A673 (cell line): ENCODE measurements around the gene NT5DC2. TPM values are rescaled to one million over a fixed set of nuclear protein-coding genes. Genes with fewer than 3 reads are reported as not detected.
A peak's percentile ranks its signal among the peaks of the same experiment; 100 is the strongest.

ENCODE experiments used
- Bru-seq: library from RNA; stranded (reverse); fragments of 400-500 nt; gene quantifications from one replicate; lab custom pipeline; 2021; lab: Mats Ljungman, UMichigan
- BruChase-seq, 2 experiments: library from RNA; stranded (reverse); fragments of 400-500 nt; gene quantifications; one replicate each; lab custom pipeline; 2021; lab: Mats Ljungman, UMichigan
- BruUV-seq: library from RNA; stranded (reverse); fragments of 400-500 nt; replicated peaks from 2 replicates; lab custom pipeline; 2021; lab: Mats Ljungman, UMichigan
- CTCF ChIA-PET: fragments of 300-600 bp; sonication (Branson Sonifier 250); formaldehyde crosslinking; loops from one replicate; lab custom pipeline; 2022; ENCODE audit warnings: antibody characterized with exemption; lab: Charles Lee
- POLR2A ChIA-PET: fragments of 300-600 bp; sonication (Branson Sonifier 250); formaldehyde crosslinking; loops from one replicate; lab custom pipeline; 2022; ENCODE audit warnings: antibody characterized with exemption; ENCODE audit not compliant: low non-redundant PET; lab: Charles Lee
- DNase-seq: peaks from one replicate; pipeline ENCODE4 v3.0.0-alpha.2; 2015; ENCODE audit warnings: low spot score
- H3K27ac ChIP-seq: fragments of 200-600 bp; sonication (generic); 2 replicates; pipeline ENCODE4 v1.5.1; 2016; ENCODE audit warnings: mixed run types, low read depth, mild to moderate bottlenecking, mixed read lengths, antibody characterized with exemption, low read length; ENCODE audit not compliant: poor library complexity, severe bottlenecking
- H3K27me3 ChIP-seq: fragments of 200-600 bp; sonication (generic); replicated peaks from 2 replicates; pipeline ENCODE4 v1.6.1; 2017; ENCODE audit warnings: mixed run types, low read depth, mild to moderate bottlenecking, mixed read lengths, antibody characterized with exemption, low read length; ENCODE audit not compliant: insufficient read depth, poor library complexity
- H3K36me3 ChIP-seq: fragments of 200-600 bp; sonication (generic); 2 replicates; pipeline ENCODE4 v1.6.1; 2016; ENCODE audit warnings: mixed run types, mild to moderate bottlenecking, mixed read lengths, antibody characterized with exemption, low read length; ENCODE audit not compliant: insufficient read depth, poor library complexity, severe bottlenecking
- H3K4me1 ChIP-seq: fragments of 200-600 bp; sonication (generic); 2 replicates; pipeline ENCODE4 v1.6.1; 2017; ENCODE audit warnings: mixed run types, mild to moderate bottlenecking, mixed read lengths, antibody characterized with exemption, low read length; ENCODE audit not compliant: insufficient read depth, poor library complexity, severe bottlenecking
- H3K4me3 ChIP-seq: fragments of 200-600 bp; sonication (generic); 2 replicates; pipeline ENCODE4 v1.5.1; 2016; ENCODE audit warnings: low read depth, mixed run types, mild to moderate bottlenecking, mixed read lengths, low read length; ENCODE audit not compliant: poor library complexity, severe bottlenecking
- H3K9me3 ChIP-seq: fragments of 200-600 bp; sonication (generic); 2 replicates; pipeline ENCODE4 v1.6.1; 2016; ENCODE audit warnings: mixed run types, low read depth, mild to moderate bottlenecking, mixed read lengths, antibody characterized with exemption, low read length; ENCODE audit not compliant: poor library complexity, severe bottlenecking
- EZH2 ChIP-seq: fragments of 200-600 bp; sonication (generic); IDR thresholded peaks from 2 replicates; pipeline ENCODE4 v1.6.1; 2017; ENCODE audit warnings: borderline replicate concordance, low read depth, mild to moderate bottlenecking, mixed read lengths, antibody characterized with exemption, low read length; ENCODE audit not compliant: poor library complexity, severe bottlenecking
- intact Hi-C: fragments of 100-400 bp; cut with micrococcal nuclease; formaldehyde crosslinking; loops from one replicate; pipeline ENCODE4 v1.10.0; 2022; ENCODE audit not compliant: unreplicated experiment
- long read RNA-seq: library from polyadenylated mRNA; stranded (forward); transcript quantifications from one replicate; pipeline ENCODE4 v2.0.0, GENCODE V29; 2022
- total RNA-seq: library from RNA; stranded (reverse); gene quantifications from 2 replicates; pipeline ENCODE4 v1.2.3, GENCODE V29; 2021
- TF ChIP-seq, protein P1 (sequence below): fragments of 300-800, 200-600 bp; sonication (generic); conservative IDR thresholded peaks from 2 replicates; pipeline ENCODE4 v1.5.1; 2017; ENCODE audit warnings: low read depth, mild to moderate bottlenecking, antibody characterized with exemption, low read length, moderate library complexity, mixed read lengths

NT5DC2 gene
- total RNA-seq, result 108 and 147 TPM in 2 replicates
- Bru-seq, nascent RNA, result percentile 50 among the genes with signal in this experiment
- BruChase-seq, experiment 1, labeled RNA remaining after a 2-hour chase, result percentile 62 among the genes with signal in this experiment
- percentile 60 among the genes with signal in this experiment for BruChase-seq, experiment 2, labeled RNA remaining after a 6-hour chase
- long read RNA-seq, transcript NT5DC2-202 (14 exons, 1,795 nt), result major isoform, 275 of 404 reads
- long read RNA-seq, partial matches to known transcripts, result 74 of 404 reads
- long read RNA-seq, other reads (novel, unspliced or antisense), result 53 of 404 reads

DNA sequence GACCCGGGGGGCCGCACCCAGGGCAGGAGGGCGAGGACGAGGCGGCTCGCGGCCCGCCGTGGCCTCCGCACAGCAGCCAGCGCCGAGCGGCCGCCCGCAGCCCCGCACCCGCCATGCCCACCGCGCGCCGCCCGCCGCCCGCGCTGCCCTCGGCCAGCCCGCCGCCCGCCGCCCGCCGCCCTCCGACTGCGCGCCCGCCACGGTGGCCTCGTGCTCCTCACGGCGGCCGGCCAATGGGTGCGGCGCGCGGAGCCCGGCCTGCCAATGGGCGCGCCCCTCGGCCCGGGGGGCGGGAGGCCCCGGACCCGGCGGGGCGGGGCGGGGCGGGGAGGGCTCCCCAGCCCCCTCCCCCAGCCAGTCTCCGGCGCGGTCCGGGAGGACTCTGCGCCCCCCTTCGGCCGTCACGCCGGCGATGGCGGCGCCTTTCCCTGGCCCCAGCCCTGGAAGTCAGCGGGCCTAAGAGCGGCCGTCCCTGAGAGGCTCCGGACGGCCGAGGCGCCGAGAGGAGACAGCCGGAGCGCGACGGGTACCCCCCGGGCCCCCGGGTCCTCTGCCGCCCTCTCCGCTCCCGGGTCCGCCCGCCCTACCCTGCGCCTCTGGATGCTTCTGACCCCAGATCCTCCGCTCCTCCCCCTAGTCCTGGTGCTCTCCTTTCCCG is at the start of gene NT5DC2:
Gene NT5DC2, minus strand, starts transcription at position 235 of the 658 bp plus-strand sequence. Its CDS starts 120 bp downstream, at position 115.
- Histone ChIP-seq H3K27ac (peak within 1 kb of the TSS; percentile 67), H3K9me3 (no peaks in the 10 kb centered on the region), H3K4me3 (peak within 1 kb of the TSS; percentile 60), H3K36me3 (no peaks in the 10 kb centered on the region), H3K27me3 (no peaks in the 10 kb centered on the region), H3K4me1 (no peaks in the 10 kb centered on the region)
- intact Hi-C loops, result no loop called here
- POLR2A ChIA-PET, result no interaction called here
- peak; percentile 71 for DNase-seq
- TF ChIP-seq, protein P1, sequence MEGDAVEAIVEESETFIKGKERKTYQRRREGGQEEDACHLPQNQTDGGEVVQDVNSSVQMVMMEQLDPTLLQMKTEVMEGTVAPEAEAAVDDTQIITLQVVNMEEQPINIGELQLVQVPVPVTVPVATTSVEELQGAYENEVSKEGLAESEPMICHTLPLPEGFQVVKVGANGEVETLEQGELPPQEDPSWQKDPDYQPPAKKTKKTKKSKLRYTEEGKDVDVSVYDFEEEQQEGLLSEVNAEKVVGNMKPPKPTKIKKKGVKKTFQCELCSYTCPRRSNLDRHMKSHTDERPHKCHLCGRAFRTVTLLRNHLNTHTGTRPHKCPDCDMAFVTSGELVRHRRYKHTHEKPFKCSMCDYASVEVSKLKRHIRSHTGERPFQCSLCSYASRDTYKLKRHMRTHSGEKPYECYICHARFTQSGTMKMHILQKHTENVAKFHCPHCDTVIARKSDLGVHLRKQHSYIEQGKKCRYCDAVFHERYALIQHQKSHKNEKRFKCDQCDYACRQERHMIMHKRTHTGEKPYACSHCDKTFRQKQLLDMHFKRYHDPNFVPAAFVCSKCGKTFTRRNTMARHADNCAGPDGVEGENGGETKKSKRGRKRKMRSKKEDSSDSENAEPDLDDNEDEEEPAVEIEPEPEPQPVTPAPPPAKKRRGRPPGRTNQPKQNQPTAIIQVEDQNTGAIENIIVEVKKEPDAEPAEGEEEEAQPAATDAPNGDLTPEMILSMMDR, result no peak
- TF ChIP-seq EZH2, result no peak
- no TSS peak for BruUV-seq
- CTCF ChIA-PET, result no interaction called here

DNA sequence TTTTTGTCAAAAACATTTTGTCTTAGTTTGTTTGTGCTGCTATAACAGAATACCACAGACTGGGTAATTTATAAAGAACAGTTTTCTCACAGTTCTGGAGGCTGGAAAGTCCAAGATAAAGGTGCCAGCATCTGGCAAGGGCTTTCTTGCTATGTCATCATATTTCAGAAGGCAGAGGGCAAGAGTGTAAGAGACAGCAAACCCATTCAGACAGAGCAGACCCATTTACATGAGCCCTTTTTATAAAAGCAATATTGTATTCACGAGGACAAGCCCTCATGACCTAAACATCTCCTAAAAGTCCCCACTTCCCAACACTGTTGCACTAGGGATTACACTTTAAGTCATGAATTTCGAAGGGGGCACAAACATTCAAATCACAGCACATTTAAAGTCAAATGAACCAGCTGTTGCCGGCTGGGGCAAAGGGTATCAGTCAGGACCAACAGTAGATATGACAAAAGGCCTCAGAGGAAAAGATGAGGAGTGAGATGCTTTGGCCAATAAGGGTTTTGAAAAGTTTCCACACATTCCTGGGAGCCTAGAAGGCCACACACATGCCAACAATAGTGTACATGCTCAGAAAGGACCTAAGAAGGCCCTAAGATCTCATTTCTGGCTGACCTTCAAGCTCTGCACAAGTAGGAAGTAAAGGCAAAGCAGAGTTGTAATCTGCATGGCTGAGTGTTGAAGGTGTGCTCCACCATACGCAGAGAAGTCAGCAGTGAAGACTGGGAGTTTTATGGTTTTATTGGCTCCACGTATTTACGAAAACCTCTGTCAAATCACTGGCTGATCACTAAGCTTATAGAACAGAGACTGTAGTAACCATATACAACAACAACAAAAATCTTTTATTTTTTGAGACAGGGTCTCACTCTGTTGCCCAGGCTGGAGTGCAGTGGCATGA is 40.7 kb upstream of the NT5DC2 start:
- TF ChIP-seq, protein P1, result no peak
- TF ChIP-seq EZH2, result no peak
- no peaks in the 10 kb centered on the region for H3K9me3 ChIP-seq
- no peak for DNase-seq
- H3K4me3 ChIP-seq, result no peak overlapping the region
- no TSS peak for BruUV-seq
- POLR2A ChIA-PET, result no interaction called here
- no peak overlapping the region for H3K27ac ChIP-seq
- CTCF ChIA-PET, result no interaction called here
- no peaks in the 10 kb centered on the region for H3K27me3 ChIP-seq
- no peaks in the 10 kb centered on the region for H3K4me1 ChIP-seq
- intact Hi-C loops, result no loop called here
- H3K36me3 ChIP-seq, result peaks cover 15% of the 10 kb centered on the region

DNA sequence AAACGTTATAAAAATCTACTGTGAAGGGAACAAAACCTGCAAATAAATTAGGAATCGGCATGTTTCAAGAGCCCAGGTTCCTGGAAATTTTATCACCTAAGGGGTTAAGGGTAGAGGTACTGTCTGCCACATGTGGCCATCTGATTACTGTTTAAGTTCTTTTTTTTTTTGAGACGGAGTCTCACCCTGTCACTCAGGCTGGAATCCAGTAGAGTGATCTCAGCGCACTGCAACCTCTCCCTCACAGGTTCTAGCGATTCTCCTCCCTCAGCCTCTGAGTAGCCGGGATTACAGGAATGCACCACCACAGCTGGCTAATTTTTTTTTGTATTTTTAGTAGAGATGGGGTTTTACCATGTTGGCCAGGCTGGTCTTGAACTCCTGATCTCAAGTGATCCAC is 38.6 kb upstream of the NT5DC2 start:
- BruUV-seq, result no TSS peak
- CTCF ChIA-PET, result no interaction called here
- POLR2A ChIA-PET, result interaction anchor here (0.6 kb wide), 1 partner anchor 125 kb away, joined by 3 read pairs; no protein-coding TSS in a partner anchor
- no peak overlapping the region for H3K4me3 ChIP-seq
- H3K27ac ChIP-seq, result no peak overlapping the region
- H3K36me3 ChIP-seq, result peaks cover 8% of the 10 kb centered on the region
- H3K9me3 ChIP-seq, result no peaks in the 10 kb centered on the region
- TF ChIP-seq EZH2, result no peak
- TF ChIP-seq, protein P1, result no peak
- no peaks in the 10 kb centered on the region for H3K27me3 ChIP-seq
- intact Hi-C loops, result no loop called here
- DNase-seq, result no peak
- H3K4me1 ChIP-seq, result no peaks in the 10 kb centered on the region
